Upper lobe of right lung (tissue), 1 donor: ENCODE results near the gene ACADL. TPM values are rescaled to one million over a fixed set of nuclear protein-coding genes. Genes with fewer than 3 reads are reported as not detected.

Source experiments
- ATAC-seq: fragments of 200-7000 bp; cut with Tn5 transposase; one replicate; pipeline ENCODE4 v1.9.1; 2020; ENCODE audit warnings: mild to moderate bottlenecking, moderate library complexity
- DNase-seq: peaks from one replicate; pipeline ENCODE4 v3.0.0-alpha.2; 2020
- H3K27ac ChIP-seq: fragments of 200-600 bp; one replicate; pipeline ENCODE4 v1.8.0; 2022
- H3K27me3 ChIP-seq: fragments of 200-600 bp; one replicate; pipeline ENCODE4 v1.8.0; 2022; ENCODE audit warnings: mild to moderate bottlenecking
- H3K36me3 ChIP-seq: fragments of 200-600 bp; one replicate; pipeline ENCODE4 v1.8.0; 2022
- H3K4me1 ChIP-seq: fragments of 200-600 bp; one replicate; pipeline ENCODE4 v1.8.0; 2022
- H3K4me3 ChIP-seq: fragments of 200-600 bp; one replicate; pipeline ENCODE4 v1.8.0; 2022; ENCODE audit warnings: mild to moderate bottlenecking
- H3K9me3 ChIP-seq: fragments of 200-600 bp; one replicate; pipeline ENCODE4 v1.8.0; 2022
- intact Hi-C: fragments of 100-400 bp; cut with DNase I; formaldehyde crosslinking; loops from one replicate; pipeline ENCODE4 v1.11.0; 2022
- total RNA-seq: library from RNA; stranded (reverse); fragmentation: NEBNext Ultra II Directional; extraction: Animal tissue kit (Norgen Biotek cat#: 25700); gene quantifications from one replicate; pipeline ENCODE4 v1.2.1, GENCODE V29; 2021
- TF ChIP-seq, protein P1 (sequence below): fragments of 200-600 bp; IDR thresholded peaks from one replicate; pipeline ENCODE4 v1.8.0; 2022; ENCODE audit warnings: antibody characterized with exemption
- donor health status: DM: no; HTN: yes; CAD: no; lungs with severe emphysema.

Gene ACADL
- total RNA-seq, 1 donor from 2014 or later: 41.6 TPM

DNA sequence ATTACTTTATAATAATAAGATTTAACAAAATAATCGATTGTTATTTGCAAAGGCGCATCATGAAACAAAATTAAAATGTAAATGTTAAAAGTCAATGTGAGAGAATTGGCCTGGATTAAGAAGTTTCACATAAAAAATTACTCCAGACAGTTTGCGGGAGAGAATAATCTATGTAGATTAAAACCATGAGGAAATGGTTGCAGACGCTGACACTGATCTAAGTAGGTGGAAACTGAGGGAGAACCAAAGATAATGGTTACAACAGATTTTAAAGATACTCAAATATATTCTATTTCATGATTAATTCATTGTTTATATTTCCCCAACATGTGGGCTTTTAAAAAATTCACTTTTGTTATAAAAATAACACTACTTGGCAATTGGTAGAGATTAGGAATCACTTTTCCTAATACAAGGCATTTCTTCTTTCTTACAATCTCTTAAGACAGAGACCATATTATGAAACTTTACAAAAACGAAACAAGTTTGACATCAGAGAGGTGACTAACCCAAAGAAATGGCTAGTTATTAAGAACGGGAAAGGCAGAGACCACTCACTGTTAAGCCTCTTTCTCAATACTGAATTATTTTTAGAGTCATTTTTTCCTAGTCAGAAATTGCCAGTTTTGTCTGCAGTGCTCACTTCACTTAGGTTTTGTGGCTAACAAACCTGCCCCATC is 55.6 kb downstream of the ACADL start:
- intact Hi-C loops: no loop called here
- TF ChIP-seq, protein P1, sequence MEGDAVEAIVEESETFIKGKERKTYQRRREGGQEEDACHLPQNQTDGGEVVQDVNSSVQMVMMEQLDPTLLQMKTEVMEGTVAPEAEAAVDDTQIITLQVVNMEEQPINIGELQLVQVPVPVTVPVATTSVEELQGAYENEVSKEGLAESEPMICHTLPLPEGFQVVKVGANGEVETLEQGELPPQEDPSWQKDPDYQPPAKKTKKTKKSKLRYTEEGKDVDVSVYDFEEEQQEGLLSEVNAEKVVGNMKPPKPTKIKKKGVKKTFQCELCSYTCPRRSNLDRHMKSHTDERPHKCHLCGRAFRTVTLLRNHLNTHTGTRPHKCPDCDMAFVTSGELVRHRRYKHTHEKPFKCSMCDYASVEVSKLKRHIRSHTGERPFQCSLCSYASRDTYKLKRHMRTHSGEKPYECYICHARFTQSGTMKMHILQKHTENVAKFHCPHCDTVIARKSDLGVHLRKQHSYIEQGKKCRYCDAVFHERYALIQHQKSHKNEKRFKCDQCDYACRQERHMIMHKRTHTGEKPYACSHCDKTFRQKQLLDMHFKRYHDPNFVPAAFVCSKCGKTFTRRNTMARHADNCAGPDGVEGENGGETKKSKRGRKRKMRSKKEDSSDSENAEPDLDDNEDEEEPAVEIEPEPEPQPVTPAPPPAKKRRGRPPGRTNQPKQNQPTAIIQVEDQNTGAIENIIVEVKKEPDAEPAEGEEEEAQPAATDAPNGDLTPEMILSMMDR: no peak
- DNase-seq: no peak
- no peaks in the 10 kb centered on the region for H3K9me3 ChIP-seq
- no peaks in the 10 kb centered on the region for H3K27me3 ChIP-seq
- no peaks in the 10 kb centered on the region for H3K36me3 ChIP-seq
- peak overlapping the region; percentile 83 for H3K4me3 ChIP-seq
- H3K27ac ChIP-seq: peak overlapping the region; percentile 98
- H3K4me1 ChIP-seq: peaks cover 37% of the 10 kb centered on the region
- ATAC-seq: no peak

DNA sequence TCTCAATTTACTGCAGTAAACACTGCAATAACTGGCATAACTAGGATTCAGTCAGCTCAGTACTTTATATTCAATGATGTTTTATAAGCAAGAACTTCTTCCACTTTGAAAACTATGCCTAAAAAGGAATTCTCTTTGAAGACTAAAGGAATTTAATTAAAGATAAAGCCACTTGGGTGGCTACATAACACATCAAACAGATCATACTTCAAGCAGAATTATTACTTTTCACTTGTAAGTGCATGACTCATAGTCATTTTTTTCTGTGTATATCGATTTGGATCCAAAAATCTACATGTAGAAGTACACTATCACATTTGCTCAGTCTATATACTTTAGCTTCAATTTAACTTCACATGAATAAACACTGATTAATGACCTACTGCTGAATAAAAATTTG is 58.0 kb downstream of the ACADL start:
- intact Hi-C loops: no loop called here
- DNase-seq (no peak), ATAC-seq (no peak)
- peaks cover 47% of the 10 kb centered on the region for H3K4me1 ChIP-seq
- TF ChIP-seq, protein P1: no peak
- H3K9me3 ChIP-seq: no peaks in the 10 kb centered on the region
- H3K27ac ChIP-seq: peak overlapping the region; percentile 98
- H3K4me3 ChIP-seq: no peak overlapping the region
- no peaks in the 10 kb centered on the region for H3K36me3 ChIP-seq
- H3K27me3 ChIP-seq: no peaks in the 10 kb centered on the region

DNA sequence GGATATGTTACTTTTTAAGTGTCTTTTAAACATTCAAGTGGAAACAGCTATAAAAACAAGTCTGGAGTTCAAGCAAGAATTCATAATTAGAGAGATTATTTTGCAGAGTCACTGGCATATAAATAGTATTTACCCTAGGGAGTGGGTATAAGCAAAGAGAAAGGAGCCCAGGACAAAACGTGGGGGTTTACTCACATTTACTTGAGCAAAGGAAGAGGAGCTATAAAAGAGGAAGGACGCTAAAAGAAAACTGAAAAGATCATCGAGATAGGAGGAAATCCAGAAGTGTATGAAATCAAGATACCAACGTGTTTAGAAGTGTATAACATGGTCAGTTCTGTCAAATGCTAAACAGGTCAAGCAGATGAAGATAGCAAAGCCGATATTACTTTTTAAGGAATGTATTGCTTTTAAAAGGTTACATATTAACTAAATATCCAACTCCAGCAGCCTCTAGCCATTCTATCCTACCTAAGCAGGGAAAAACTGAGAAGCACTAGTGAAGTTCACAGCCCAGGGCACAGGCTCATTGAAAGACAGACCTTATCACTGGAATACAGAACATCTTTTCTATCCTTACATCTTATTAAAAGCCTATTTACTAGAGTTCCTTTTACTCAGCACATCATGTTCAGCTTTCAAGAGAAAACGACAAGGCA is 62.7 kb downstream of the ACADL start:
- H3K27ac ChIP-seq: no peak overlapping the region
- no peaks in the 10 kb centered on the region for H3K9me3 ChIP-seq
- TF ChIP-seq, protein P1: no peak
- no peaks in the 10 kb centered on the region for H3K27me3 ChIP-seq
- peaks cover 30% of the 10 kb centered on the region for H3K4me1 ChIP-seq
- no peak overlapping the region for H3K4me3 ChIP-seq
- intact Hi-C loops: no loop called here
- H3K36me3 ChIP-seq: no peaks in the 10 kb centered on the region
- DNase-seq (no peak), ATAC-seq (no peak)

DNA sequence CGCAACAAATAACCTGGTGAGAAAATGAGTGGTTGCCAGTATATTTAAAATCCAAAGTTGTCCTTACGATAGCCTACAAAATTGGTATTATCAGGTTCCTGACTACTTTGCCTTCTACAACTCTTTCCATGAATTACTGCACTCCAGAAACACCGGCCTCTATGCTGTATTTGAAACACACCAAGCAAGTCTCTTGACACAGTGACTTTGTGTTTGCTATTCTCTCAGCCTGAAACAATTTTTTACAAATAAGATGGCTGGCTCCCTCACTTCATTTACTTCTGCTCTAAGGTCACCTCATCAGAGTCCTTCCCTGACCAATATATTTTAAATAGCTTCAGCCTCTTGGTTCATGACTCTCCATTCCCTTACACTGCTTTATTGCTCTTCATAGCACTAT is 66.2 kb downstream of the ACADL start:
- Histone ChIP-seq H3K27me3 (no peaks in the 10 kb centered on the region), H3K27ac (no peak overlapping the region), H3K36me3 (peaks cover 4% of the 10 kb centered on the region), H3K4me3 (no peak overlapping the region), H3K9me3 (no peaks in the 10 kb centered on the region), H3K4me1 (peaks cover 11% of the 10 kb centered on the region)
- ATAC-seq (no peak), DNase-seq (no peak)
- TF ChIP-seq, protein P1: no peak
- intact Hi-C loops: no loop called here

DNA sequence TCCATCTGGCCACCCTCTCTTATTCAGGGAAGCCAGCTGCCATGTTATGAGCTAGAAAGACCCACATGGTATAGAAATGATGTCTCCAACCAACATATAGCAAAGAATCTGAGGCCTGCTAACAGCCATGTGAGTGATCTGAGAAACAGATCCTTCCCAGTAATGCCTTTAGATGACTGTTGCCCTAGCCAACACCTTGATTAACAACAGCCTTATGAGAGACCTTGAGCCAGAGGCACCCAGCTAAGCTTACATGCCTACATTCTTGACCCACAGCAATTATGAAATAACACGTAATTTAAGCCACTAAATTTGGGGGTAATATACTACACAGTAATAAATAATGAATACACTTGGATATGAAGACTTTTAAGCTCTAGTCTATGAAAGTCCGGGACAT is 67.0 kb downstream of the ACADL start:
- ATAC-seq (no peak), DNase-seq (no peak)

More for the DNA sequence above, 67.0 kb downstream of the ACADL start:
- Histone ChIP-seq H3K36me3 (peaks cover 12% of the 10 kb centered on the region), H3K9me3 (no peaks in the 10 kb centered on the region), H3K4me1 (peaks cover 11% of the 10 kb centered on the region), H3K4me3 (no peak overlapping the region), H3K27me3 (no peaks in the 10 kb centered on the region), H3K27ac (no peak overlapping the region)
- intact Hi-C loops: no loop called here
- TF ChIP-seq, protein P1: no peak
